Measurements from ENCODE around the gene POLG.

DNA sequence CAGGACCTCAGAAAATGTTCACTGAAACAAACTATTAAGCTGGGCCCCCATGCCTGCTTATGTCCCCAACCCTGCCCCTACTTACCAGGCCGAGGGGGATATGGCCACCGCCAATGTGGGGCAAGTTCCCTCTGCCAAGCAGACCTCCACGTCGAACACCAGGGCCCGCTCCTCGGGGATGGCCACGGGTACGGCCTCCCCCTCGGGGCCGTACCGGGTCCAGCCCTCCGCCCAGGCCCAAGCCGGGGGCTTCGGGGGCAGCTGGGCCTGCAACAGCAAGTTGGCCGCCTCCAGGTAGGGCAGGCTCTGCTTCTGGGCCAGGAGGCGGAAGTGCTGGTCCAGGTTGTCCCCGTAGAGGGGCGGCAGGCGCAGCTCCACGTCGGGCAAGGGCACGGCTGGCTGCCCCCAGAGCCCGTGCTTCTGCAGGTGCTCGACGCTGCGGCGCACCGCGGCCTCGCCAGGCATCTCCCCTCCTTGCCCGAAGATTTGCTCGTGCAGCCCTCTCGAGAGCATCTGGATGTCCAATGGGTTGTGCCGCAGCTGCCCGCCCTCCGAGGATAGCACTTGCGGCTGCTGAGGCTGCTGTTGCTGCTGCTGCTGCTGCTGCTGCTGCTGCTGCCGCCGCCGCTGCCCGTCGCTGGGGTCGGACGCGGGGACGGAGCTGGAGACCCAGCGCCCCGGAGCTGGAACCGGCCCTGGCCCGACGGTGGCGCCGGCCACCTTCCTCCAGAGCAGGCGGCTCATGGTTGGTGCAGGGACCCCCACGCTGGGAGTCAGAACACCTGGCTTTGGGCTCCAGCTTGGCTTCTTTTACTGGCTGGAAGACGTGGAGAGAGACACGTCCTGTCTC lies 1.4 kb downstream of the POLG start:
- TF ChIP-seq, protein P1, sequence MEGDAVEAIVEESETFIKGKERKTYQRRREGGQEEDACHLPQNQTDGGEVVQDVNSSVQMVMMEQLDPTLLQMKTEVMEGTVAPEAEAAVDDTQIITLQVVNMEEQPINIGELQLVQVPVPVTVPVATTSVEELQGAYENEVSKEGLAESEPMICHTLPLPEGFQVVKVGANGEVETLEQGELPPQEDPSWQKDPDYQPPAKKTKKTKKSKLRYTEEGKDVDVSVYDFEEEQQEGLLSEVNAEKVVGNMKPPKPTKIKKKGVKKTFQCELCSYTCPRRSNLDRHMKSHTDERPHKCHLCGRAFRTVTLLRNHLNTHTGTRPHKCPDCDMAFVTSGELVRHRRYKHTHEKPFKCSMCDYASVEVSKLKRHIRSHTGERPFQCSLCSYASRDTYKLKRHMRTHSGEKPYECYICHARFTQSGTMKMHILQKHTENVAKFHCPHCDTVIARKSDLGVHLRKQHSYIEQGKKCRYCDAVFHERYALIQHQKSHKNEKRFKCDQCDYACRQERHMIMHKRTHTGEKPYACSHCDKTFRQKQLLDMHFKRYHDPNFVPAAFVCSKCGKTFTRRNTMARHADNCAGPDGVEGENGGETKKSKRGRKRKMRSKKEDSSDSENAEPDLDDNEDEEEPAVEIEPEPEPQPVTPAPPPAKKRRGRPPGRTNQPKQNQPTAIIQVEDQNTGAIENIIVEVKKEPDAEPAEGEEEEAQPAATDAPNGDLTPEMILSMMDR (tag by site-specific recombination; IDR thresholded peaks at IDR 0.05) = no peak
- TF ChIP-seq, protein P2, sequence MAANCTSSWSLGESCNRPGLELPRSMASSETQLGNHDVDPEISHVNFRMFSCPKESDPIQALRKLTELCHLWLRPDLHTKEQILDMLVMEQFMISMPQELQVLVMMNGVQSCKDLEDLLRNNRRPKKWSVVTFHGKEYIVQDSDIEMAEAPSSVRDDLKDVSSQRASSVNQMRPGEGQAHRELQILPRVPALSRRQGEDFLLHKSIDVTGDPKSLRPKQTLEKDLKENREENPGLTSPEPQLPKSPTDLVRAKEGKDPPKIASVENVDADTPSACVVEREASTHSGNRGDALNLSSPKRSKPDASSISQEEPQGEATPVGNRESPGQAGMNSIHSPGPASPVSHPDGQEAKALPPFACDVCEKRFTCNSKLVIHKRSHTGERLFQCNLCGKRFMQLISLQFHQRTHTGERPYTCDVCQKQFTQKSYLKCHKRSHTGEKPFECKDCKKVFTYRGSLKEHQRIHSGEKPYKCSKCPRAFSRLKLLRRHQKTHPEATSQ (tag by site-specific recombination; IDR thresholded peaks at IDR 0.05) = no peak
- TF ChIP-seq, protein P3, sequence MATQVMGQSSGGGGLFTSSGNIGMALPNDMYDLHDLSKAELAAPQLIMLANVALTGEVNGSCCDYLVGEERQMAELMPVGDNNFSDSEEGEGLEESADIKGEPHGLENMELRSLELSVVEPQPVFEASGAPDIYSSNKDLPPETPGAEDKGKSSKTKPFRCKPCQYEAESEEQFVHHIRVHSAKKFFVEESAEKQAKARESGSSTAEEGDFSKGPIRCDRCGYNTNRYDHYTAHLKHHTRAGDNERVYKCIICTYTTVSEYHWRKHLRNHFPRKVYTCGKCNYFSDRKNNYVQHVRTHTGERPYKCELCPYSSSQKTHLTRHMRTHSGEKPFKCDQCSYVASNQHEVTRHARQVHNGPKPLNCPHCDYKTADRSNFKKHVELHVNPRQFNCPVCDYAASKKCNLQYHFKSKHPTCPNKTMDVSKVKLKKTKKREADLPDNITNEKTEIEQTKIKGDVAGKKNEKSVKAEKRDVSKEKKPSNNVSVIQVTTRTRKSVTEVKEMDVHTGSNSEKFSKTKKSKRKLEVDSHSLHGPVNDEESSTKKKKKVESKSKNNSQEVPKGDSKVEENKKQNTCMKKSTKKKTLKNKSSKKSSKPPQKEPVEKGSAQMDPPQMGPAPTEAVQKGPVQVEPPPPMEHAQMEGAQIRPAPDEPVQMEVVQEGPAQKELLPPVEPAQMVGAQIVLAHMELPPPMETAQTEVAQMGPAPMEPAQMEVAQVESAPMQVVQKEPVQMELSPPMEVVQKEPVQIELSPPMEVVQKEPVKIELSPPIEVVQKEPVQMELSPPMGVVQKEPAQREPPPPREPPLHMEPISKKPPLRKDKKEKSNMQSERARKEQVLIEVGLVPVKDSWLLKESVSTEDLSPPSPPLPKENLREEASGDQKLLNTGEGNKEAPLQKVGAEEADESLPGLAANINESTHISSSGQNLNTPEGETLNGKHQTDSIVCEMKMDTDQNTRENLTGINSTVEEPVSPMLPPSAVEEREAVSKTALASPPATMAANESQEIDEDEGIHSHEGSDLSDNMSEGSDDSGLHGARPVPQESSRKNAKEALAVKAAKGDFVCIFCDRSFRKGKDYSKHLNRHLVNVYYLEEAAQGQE (tag by site-specific recombination; IDR thresholded peaks at IDR 0.05) = no peak
- TF ChIP-seq ZNF169 (tag by site-specific recombination; IDR thresholded peaks at IDR 0.05) (no peak), ZNF121 (tag by site-specific recombination; IDR thresholded peaks at IDR 0.05) (no peak), TCF7L2 (IDR thresholded peaks at IDR 0.05; ENCODE audit: borderline replicate concordance, low read depth, low read length) (no peak), ZNF302 (tag by site-specific recombination; IDR thresholded peaks at IDR 0.05; ENCODE audit: low read depth) (no peak), FEZF1 (tag by site-specific recombination; IDR thresholded peaks at IDR 0.05) (no peak), HOXA7 (CRISPR knock-in tag; IDR thresholded peaks at IDR 0.05; ENCODE audit: borderline replicate concordance) (no peak), ZNF391 (tag by site-specific recombination; IDR thresholded peaks at IDR 0.05; ENCODE audit: borderline replicate concordance, low read depth) (no peak)
- TF ChIP-seq, protein P4, sequence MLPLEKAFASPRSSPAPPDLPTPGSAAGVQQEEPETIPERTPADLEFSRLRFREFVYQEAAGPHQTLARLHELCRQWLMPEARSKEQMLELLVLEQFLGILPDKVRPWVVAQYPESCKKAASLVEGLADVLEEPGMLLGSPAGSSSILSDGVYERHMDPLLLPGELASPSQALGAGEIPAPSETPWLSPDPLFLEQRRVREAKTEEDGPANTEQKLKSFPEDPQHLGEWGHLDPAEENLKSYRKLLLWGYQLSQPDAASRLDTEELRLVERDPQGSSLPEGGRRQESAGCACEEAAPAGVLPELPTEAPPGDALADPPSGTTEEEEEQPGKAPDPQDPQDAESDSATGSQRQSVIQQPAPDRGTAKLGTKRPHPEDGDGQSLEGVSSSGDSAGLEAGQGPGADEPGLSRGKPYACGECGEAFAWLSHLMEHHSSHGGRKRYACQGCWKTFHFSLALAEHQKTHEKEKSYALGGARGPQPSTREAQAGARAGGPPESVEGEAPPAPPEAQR (tag by site-specific recombination; IDR thresholded peaks at IDR 0.05) = no peak
